ENCODE data around the gene APOA4. TPM values are rescaled to one million over a fixed set of nuclear protein-coding genes. Genes with fewer than 3 reads are reported as not detected.
A peak's percentile ranks its signal among the peaks of the same experiment; 100 is the strongest.

The APOA4 gene
- total and polyA plus RNA-seq, 2 of the 13 experiments (the other 11 are each of a cell fraction or from before 2014, with no cell fraction given): 3.8 to 7.2 TPM

- intact Hi-C loops (cut with micrococcal nuclease; ENCODE audit: unreplicated experiment): no loop called here
- Histone ChIP-seq H4K20me1 (ENCODE audit: insufficient read depth, low read length) (no peaks in the 10 kb centered on the region), H3K27ac (ENCODE audit: extremely low read length, insufficient read depth, low read length) (peak within 1 kb of the TSS; percentile 61), H3K9me3 (ENCODE audit: low read length) (no peaks in the 10 kb centered on the region), H2AFZ (ENCODE audit: low read length) (no peak within 1 kb of the TSS), H3K4me2 (ENCODE audit: low read depth, low read length) (peak within 1 kb of the TSS; percentile 99), H3K36me3 (replicated peaks in 1 of 2; ENCODE audit: control insufficient read depth in 1 of 2, insufficient read depth in 2 of 2, low read length in 2 of 2) (peaks cover 16 to 38% of the 10 kb centered on the region in 2 experiments), H3K4me3 (replicated peaks in 1 of 3; ENCODE audit: insufficient read depth in 1 of 3, low read depth in 2 of 3, low read length in 3 of 3) (peak within 1 kb of the TSS; percentile 79 to 90 (median 86)), H3K27me3 (ENCODE audit: control insufficient read depth in 1 of 2, insufficient read depth in 2 of 2, low read length in 2 of 2) (no peaks in the 10 kb centered on the region; a peak in 1 of 5 replicates), H3K79me2 (ENCODE audit: insufficient read depth, low read length) (peaks cover 35% of the 10 kb centered on the region), H3K9ac (ENCODE audit: insufficient read depth, low read depth, low read length) (peak within 1 kb of the TSS; percentile 84), H3K4me1 (ENCODE audit: insufficient read depth, low read length) (peaks cover 58% of the 10 kb centered on the region)
- DNase-seq (ENCODE audit: low spot score): peak; percentile 37
- ATAC-seq: peak; percentile 55
- WGBS (ENCODE audit: low lambda C conversion rate): 1% methylated on average over 22 of the region's 56 CpGs
- BruUV-seq (replicated peaks): no TSS peak
- CTCF ChIA-PET (ENCODE audit: low intra/inter-chr PET ratio, low total read pairs): no interaction called here
- FAIRE-seq: no peak
- in situ Hi-C loops (cut with HindIII; ENCODE audit: extremely low pct_ligation_motif_present, low pct_unique_long_range_greater_than_20kb): no loop called here
- POLR2A ChIA-PET: interaction anchor here (0.6 to 17.3 kb wide), 13 partner anchors 13 to 318 kb away, joined by 3 to 1365 read pairs (median 4); partner anchors contain the start of genes APOA1, APOA4, APOC3 and BUD13
- TF ChIP-seq SOX13 (IDR thresholded peaks at IDR 0.05) (no peak), SOX13 (CRISPR knock-in tag; conservative IDR thresholded peaks at IDR 0.05 in 1 of 2, IDR thresholded peaks at IDR 0.05 in 1 of 2) (peak in 1 of 2 experiments; percentile 6; a peak in 1 of 4 replicates), FOXK1 (CRISPR knock-in tag; IDR thresholded peaks at IDR 0.05; ENCODE audit: borderline replicate concordance, low read depth) (peak; percentile 23; the same call in 1 of the 2 replicates), POLR2A (IDR thresholded peaks at IDR 0.05; ENCODE audit: insufficient read depth in 1 of 2, low read depth in 2 of 2, low read length in 2 of 2) (peak; percentile 58 to 71; a peak in 3 of 4 replicates), YEATS2 (CRISPR knock-in tag; IDR thresholded peaks at IDR 0.05; ENCODE audit: borderline replicate concordance) (peak; percentile 56; the same call in 1 of the 2 replicates), TFAP4 (IDR thresholded peaks at IDR 0.05; ENCODE audit: borderline replicate concordance, low read depth) (peak; percentile 98), MXD4 (CRISPR knock-in tag; IDR thresholded peaks at IDR 0.05) (peak; percentile 91), HMGA1 (CRISPR knock-in tag; conservative IDR thresholded peaks at IDR 0.05) (no peak), SALL1 (CRISPR knock-in tag; IDR thresholded peaks at IDR 0.05) (peak; percentile 67), NAIF1 (CRISPR knock-in tag; IDR thresholded peaks at IDR 0.05; ENCODE audit: borderline replicate concordance) (peak; percentile 72; the same call in 1 of the 2 replicates), ZNF777 (CRISPR knock-in tag; IDR thresholded peaks at IDR 0.05) (0 out of 2 replicates have a peak, but pooled peaks have one; percentile 41), MIER3 (CRISPR knock-in tag; IDR thresholded peaks at IDR 0.05; ENCODE audit: borderline replicate concordance) (0 out of 2 replicates have a peak, but pooled peaks have one; percentile 15), ATF1 (CRISPR knock-in tag; IDR thresholded peaks at IDR 0.05) (peak; percentile 64), KDM4B (CRISPR knock-in tag; IDR thresholded peaks at IDR 0.05) (0 out of 2 replicates have a peak, but pooled peaks have one; percentile 47), GATAD1 (CRISPR knock-in tag; IDR thresholded peaks at IDR 0.05) (peak; percentile 78), RBM39 (IDR thresholded peaks at IDR 0.05; ENCODE audit: low read depth, low read length, poor library complexity, severe bottlenecking) (peak; percentile 86), ZSCAN5A (CRISPR knock-in tag; IDR thresholded peaks at IDR 0.05; ENCODE audit: borderline replicate concordance) (no peak; the same call in 1 of the 2 replicates), FOXC1 (CRISPR knock-in tag; IDR thresholded peaks at IDR 0.05; ENCODE audit: borderline replicate concordance) (peak; percentile 54; the same call in 1 of the 2 replicates), TAF15 (IDR thresholded peaks at IDR 0.05; ENCODE audit: low read depth, low read length, poor library complexity, severe bottlenecking) (peak; percentile 65)
- TF ChIP-seq, protein P1, sequence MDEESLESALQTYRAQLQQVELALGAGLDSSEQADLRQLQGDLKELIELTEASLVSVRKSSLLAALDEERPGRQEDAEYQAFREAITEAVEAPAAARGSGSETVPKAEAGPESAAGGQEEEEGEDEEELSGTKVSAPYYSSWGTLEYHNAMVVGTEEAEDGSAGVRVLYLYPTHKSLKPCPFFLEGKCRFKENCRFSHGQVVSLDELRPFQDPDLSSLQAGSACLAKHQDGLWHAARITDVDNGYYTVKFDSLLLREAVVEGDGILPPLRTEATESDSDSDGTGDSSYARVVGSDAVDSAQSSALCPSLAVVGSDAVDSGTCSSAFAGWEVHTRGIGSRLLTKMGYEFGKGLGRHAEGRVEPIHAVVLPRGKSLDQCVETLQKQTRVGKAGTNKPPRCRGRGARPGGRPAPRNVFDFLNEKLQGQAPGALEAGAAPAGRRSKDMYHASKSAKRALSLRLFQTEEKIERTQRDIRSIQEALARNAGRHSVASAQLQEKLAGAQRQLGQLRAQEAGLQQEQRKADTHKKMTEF (CRISPR knock-in tag; IDR thresholded peaks at IDR 0.05): peak; percentile 74
- TF ChIP-seq, protein P2, sequence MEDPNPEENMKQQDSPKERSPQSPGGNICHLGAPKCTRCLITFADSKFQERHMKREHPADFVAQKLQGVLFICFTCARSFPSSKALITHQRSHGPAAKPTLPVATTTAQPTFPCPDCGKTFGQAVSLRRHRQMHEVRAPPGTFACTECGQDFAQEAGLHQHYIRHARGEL (CRISPR knock-in tag; IDR thresholded peaks at IDR 0.05): no peak
These were observed 35.2 kb downstream of the APOA4 start, which contains the start of gene ZPR1 for GRCh38 chr11:116787786-116788486. Gene ZPR1 (minus strand): TSS chr11:116788023. CDS start chr11:116787990, 33 bp downstream.

Data from HepG2 (cell line).